GM19193 (cell line): ENCODE measurements around the gene MUC4.

ENCODE experiments used
- POLR2A ChIP-seq: IDR thresholded peaks from 4 replicates; pipeline ENCODE4 v1.6.1; 2011; ENCODE audit not compliant: insufficient read depth, insufficient read length; ENCODE audit errors: extremely low read depth

MUC4 gene

GRCh38 chr3:195752546-195753331, 59.0 kb downstream of the MUC4 start:
- TF ChIP-seq POLR2A: no peak

GRCh38 chr3:195752066-195752465, 59.7 kb downstream of the MUC4 start:
- no peak for TF ChIP-seq POLR2A

- no peak for TF ChIP-seq POLR2A
Measured at GRCh38 chr3:195751560-195751959, 60.2 kb downstream of the MUC4 start.

- TF ChIP-seq POLR2A: no peak
Measured at GRCh38 chr3:195750797-195751520, 60.8 kb downstream of the MUC4 start.

- TF ChIP-seq POLR2A: no peak
Measured at GRCh38 chr3:195748661-195749060, 63.1 kb downstream of the MUC4 start.

- TF ChIP-seq POLR2A: no peak
Measured at GRCh38 chr3:195746751-195747150, 65.0 kb downstream of the MUC4 start.

- no peak for TF ChIP-seq POLR2A
Measured at GRCh38 chr3:195746346-195746745, 65.4 kb downstream of the MUC4 start.

- TF ChIP-seq POLR2A: no peak
Measured at GRCh38 chr3:195744437-195744836, 67.3 kb downstream of the MUC4 start.

- no peak for TF ChIP-seq POLR2A
Measured at GRCh38 chr3:195739561-195740111, 72.1 kb downstream of the MUC4 start.

GRCh38 chr3:195738274-195739044, 73.3 kb downstream of the MUC4 start:
- TF ChIP-seq POLR2A: no peak

- no peak for TF ChIP-seq POLR2A
Measured at GRCh38 chr3:195736866-195737490, 74.8 kb downstream of the MUC4 start.

- no peak for TF ChIP-seq POLR2A
Measured at GRCh38 chr3:195735036-195735695, 76.6 kb downstream of the MUC4 start.

- no peak for TF ChIP-seq POLR2A
Measured at GRCh38 chr3:195732940-195733339, 78.8 kb downstream of the MUC4 start.

GRCh38 chr3:195731356-195731905, 80.3 kb downstream of the MUC4 start:
- TF ChIP-seq POLR2A: no peak
